ENCODE results near the gene MAP3K8. TPM values are rescaled to one million over a fixed set of nuclear protein-coding genes. Genes with fewer than 3 reads are reported as not detected.

Gene MAP3K8
- total and polyA plus RNA-seq, 10 of the 15 experiments (the other 5 are each of a cell fraction or from before 2014, with no cell fraction given): 25.5 to 115 (median 40.2) TPM

DNA sequence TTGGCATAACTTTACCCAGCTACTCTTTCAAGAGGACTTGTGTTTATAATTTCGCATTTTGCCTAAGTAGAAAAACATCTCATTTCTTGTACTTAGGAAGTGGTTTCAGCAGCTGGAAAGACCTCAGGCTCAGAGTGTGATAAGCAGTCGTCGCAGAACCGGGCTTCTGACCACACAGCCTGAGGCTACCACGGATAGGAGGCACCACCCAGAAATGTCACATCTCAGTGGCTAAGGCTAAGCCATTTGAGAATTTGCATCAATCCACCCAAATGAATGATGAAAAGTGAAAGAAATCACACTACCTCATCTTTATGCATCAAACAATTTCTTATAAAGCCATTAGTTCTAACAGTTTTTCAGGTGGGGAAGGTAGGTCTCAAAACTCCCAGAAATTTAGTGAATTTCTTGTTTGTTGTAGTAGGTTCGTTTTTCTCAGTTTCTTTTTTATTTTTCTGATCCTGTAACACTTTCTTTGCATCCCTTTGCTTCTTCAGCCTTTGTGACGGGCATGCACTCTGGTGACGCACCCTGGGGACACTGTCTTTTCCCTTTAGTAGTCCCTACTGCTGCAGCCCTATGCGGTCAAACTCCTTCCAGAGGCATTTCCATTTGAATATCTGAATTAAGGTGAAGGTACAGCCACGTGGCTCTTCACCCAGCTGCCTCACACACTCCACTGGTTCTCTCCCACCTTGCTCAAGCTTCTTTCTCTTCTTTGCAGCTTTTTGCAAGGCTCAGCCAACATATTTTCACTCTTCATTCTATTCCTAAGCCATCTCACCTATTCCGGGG, 68.5 kb downstream of the MAP3K8 start (continued):
- peak; percentile 63; the same call in 1 of the 2 replicates for TF ChIP-seq PAX5 (IDR thresholded peaks at IDR 0.05; ENCODE audit: borderline replicate concordance, low read depth, low read length)
- peak; percentile 52; the same call in 1 of the 2 replicates for TF ChIP-seq ATF7 (IDR thresholded peaks at IDR 0.05; ENCODE audit: low read depth)
- peak; percentile 56 to 60; a peak in 2 of 4 replicates for TF ChIP-seq EP300 (IDR thresholded peaks at IDR 0.05; ENCODE audit: borderline replicate concordance in 1 of 2, control insufficient read depth in 1 of 2, low read depth in 2 of 2, low read length in 2 of 2)
- TF ChIP-seq EED (IDR thresholded peaks at IDR 0.05; ENCODE audit: low read depth): peak; percentile 38; the same call in 1 of the 2 replicates
- 0 out of 2 replicates have a peak, but pooled peaks have one; percentile 39 for TF ChIP-seq CHD2 (IDR thresholded peaks at IDR 0.05; ENCODE audit: borderline replicate concordance, low read depth, low read length)
- TF ChIP-seq YBX1 (IDR thresholded peaks at IDR 0.05): no peak
- peak; percentile 14; the same call in 1 of the 2 replicates for TF ChIP-seq NFIC (IDR thresholded peaks at IDR 0.05; ENCODE audit: low read depth, low read length)
- TF ChIP-seq, protein P1, sequence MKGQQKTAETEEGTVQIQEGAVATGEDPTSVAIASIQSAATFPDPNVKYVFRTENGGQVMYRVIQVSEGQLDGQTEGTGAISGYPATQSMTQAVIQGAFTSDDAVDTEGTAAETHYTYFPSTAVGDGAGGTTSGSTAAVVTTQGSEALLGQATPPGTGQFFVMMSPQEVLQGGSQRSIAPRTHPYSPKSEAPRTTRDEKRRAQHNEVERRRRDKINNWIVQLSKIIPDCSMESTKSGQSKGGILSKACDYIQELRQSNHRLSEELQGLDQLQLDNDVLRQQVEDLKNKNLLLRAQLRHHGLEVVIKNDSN (IDR thresholded peaks at IDR 0.05; ENCODE audit: borderline replicate concordance, extremely low read length, insufficient read depth, low read depth, low read length): no peak
- TF ChIP-seq TCF12 (IDR thresholded peaks at IDR 0.05; ENCODE audit: low read depth, low read length): peak; percentile 65; the same call in 1 of the 2 replicates
- no peak for TF ChIP-seq EZH2 (IDR thresholded peaks at IDR 0.05; ENCODE audit: borderline replicate concordance, control insufficient read depth, low read depth, low read length)
- peak; percentile 24 for TF ChIP-seq CREM (IDR thresholded peaks at IDR 0.05; ENCODE audit: low read depth)
- 0 out of 2 replicates have a peak, but pooled peaks have one; percentile 33 for TF ChIP-seq TAF1 (IDR thresholded peaks at IDR 0.05; ENCODE audit: borderline replicate concordance, low read depth, low read length)
- peak; percentile 43; the same call in 1 of the 2 replicates for TF ChIP-seq MTA2 (IDR thresholded peaks at IDR 0.05; ENCODE audit: low read depth)
- peak; percentile 76 to 80 for TF ChIP-seq IKZF2 (IDR thresholded peaks at IDR 0.05)
- no peak for TF ChIP-seq E4F1 (IDR thresholded peaks at IDR 0.05; ENCODE audit: borderline replicate concordance, partially characterized antibody)
- peak; percentile 92 for TF ChIP-seq RUNX3 (IDR thresholded peaks at IDR 0.05; ENCODE audit: low read length)
- peak; percentile 69 for TF ChIP-seq IKZF1 (conservative IDR thresholded peaks at IDR 0.05)
- peak; percentile 51 for TF ChIP-seq JUNB (IDR thresholded peaks at IDR 0.05)
- TF ChIP-seq CBFB (IDR thresholded peaks at IDR 0.05; ENCODE audit: low read depth): peak; percentile 53; the same call in 1 of the 2 replicates
- peak; percentile 48; the same call in 1 of the 2 replicates for TF ChIP-seq SMARCA5 (IDR thresholded peaks at IDR 0.05)
